Measurements from ENCODE around the gene PTPRD.

The PTPRD gene

GRCh38 chr9:9231946-9232345, 1380.9 kb downstream of the PTPRD start:
- H3K4me3 ChIP-seq (ENCODE audit: low read depth, low read length): no peak overlapping the region
- H3K27ac ChIP-seq (ENCODE audit: low read depth, low read length): no peak overlapping the region
- no peaks in the 10 kb centered on the region for H3K79me2 ChIP-seq (ENCODE audit: control insufficient read depth, insufficient read depth, low read length, unreplicated experiment)
- H3K4me1 ChIP-seq (ENCODE audit: control insufficient read depth, insufficient read depth, low read length, unreplicated experiment): no peaks in the 10 kb centered on the region
- no peak overlapping the region for H2AFZ ChIP-seq (ENCODE audit: low read length, unreplicated experiment)
- no peaks in the 10 kb centered on the region for H3K27me3 ChIP-seq (ENCODE audit: insufficient read depth, low read length)
- no peaks in the 10 kb centered on the region for H3K36me3 ChIP-seq (ENCODE audit: insufficient read depth, low read length)

- Histone ChIP-seq H3K27ac (ENCODE audit: low read depth, low read length) (no peak overlapping the region), H3K27me3 (ENCODE audit: insufficient read depth, low read length) (no peaks in the 10 kb centered on the region), H3K79me2 (ENCODE audit: control insufficient read depth, insufficient read depth, low read length, unreplicated experiment) (no peaks in the 10 kb centered on the region), H3K4me3 (ENCODE audit: low read depth, low read length) (no peak overlapping the region), H2AFZ (ENCODE audit: low read length, unreplicated experiment) (no peak overlapping the region), H3K36me3 (ENCODE audit: insufficient read depth, low read length) (no peaks in the 10 kb centered on the region), H3K4me1 (ENCODE audit: control insufficient read depth, insufficient read depth, low read length, unreplicated experiment) (no peaks in the 10 kb centered on the region)
These were observed 1383.5 kb downstream of the PTPRD start for GRCh38 chr9:9229269-9229668.

GRCh38 chr9:9223175-9223574, 1389.6 kb downstream of the PTPRD start:
- H3K36me3 ChIP-seq (ENCODE audit: insufficient read depth, low read length): no peaks in the 10 kb centered on the region
- H3K27me3 ChIP-seq (ENCODE audit: insufficient read depth, low read length): no peaks in the 10 kb centered on the region
- H3K4me3 ChIP-seq (ENCODE audit: low read depth, low read length): no peak overlapping the region
- H2AFZ ChIP-seq (ENCODE audit: low read length, unreplicated experiment): no peak overlapping the region
- no peak overlapping the region for H3K27ac ChIP-seq (ENCODE audit: low read depth, low read length)
- no peaks in the 10 kb centered on the region for H3K4me1 ChIP-seq (ENCODE audit: control insufficient read depth, insufficient read depth, low read length, unreplicated experiment)
- H3K79me2 ChIP-seq (ENCODE audit: control insufficient read depth, insufficient read depth, low read length, unreplicated experiment): no peaks in the 10 kb centered on the region

- Histone ChIP-seq H3K27me3 (ENCODE audit: insufficient read depth, low read length) (no peaks in the 10 kb centered on the region), H2AFZ (ENCODE audit: low read length, unreplicated experiment) (no peak overlapping the region), H3K36me3 (ENCODE audit: insufficient read depth, low read length) (no peaks in the 10 kb centered on the region), H3K4me1 (ENCODE audit: control insufficient read depth, insufficient read depth, low read length, unreplicated experiment) (no peaks in the 10 kb centered on the region), H3K27ac (ENCODE audit: low read depth, low read length) (no peak overlapping the region), H3K4me3 (ENCODE audit: low read depth, low read length) (no peak overlapping the region), H3K79me2 (ENCODE audit: control insufficient read depth, insufficient read depth, low read length, unreplicated experiment) (no peaks in the 10 kb centered on the region)
These were observed 1390.1 kb downstream of the PTPRD start for GRCh38 chr9:9222730-9223129.

- H3K27ac ChIP-seq (ENCODE audit: low read depth, low read length): no peak overlapping the region
- no peaks in the 10 kb centered on the region for H3K36me3 ChIP-seq (ENCODE audit: insufficient read depth, low read length)
- H3K4me1 ChIP-seq (ENCODE audit: control insufficient read depth, insufficient read depth, low read length, unreplicated experiment): no peaks in the 10 kb centered on the region
- H3K27me3 ChIP-seq (ENCODE audit: insufficient read depth, low read length): no peaks in the 10 kb centered on the region
- H3K79me2 ChIP-seq (ENCODE audit: control insufficient read depth, insufficient read depth, low read length, unreplicated experiment): no peaks in the 10 kb centered on the region
- H2AFZ ChIP-seq (ENCODE audit: low read length, unreplicated experiment): no peak overlapping the region
- H3K4me3 ChIP-seq (ENCODE audit: low read depth, low read length): no peak overlapping the region
These were observed 1395.9 kb downstream of the PTPRD start for GRCh38 chr9:9216934-9217333.

- no peaks in the 10 kb centered on the region for H3K27me3 ChIP-seq (ENCODE audit: insufficient read depth, low read length)
- H3K27ac ChIP-seq (ENCODE audit: low read depth, low read length): no peak overlapping the region
- H2AFZ ChIP-seq (ENCODE audit: low read length, unreplicated experiment): no peak overlapping the region
- no peaks in the 10 kb centered on the region for H3K79me2 ChIP-seq (ENCODE audit: control insufficient read depth, insufficient read depth, low read length, unreplicated experiment)
- no peaks in the 10 kb centered on the region for H3K36me3 ChIP-seq (ENCODE audit: insufficient read depth, low read length)
- H3K4me3 ChIP-seq (ENCODE audit: low read depth, low read length): no peak overlapping the region
- H3K4me1 ChIP-seq (ENCODE audit: control insufficient read depth, insufficient read depth, low read length, unreplicated experiment): no peaks in the 10 kb centered on the region
These were observed 1397.8 kb downstream of the PTPRD start for GRCh38 chr9:9215050-9215449.

GRCh38 chr9:9214066-9214465, 1398.7 kb downstream of the PTPRD start:
- H3K36me3 ChIP-seq (ENCODE audit: insufficient read depth, low read length): no peaks in the 10 kb centered on the region
- no peak overlapping the region for H3K27ac ChIP-seq (ENCODE audit: low read depth, low read length)
- no peak overlapping the region for H3K4me3 ChIP-seq (ENCODE audit: low read depth, low read length)
- H3K79me2 ChIP-seq (ENCODE audit: control insufficient read depth, insufficient read depth, low read length, unreplicated experiment): no peaks in the 10 kb centered on the region
- H3K27me3 ChIP-seq (ENCODE audit: insufficient read depth, low read length): no peaks in the 10 kb centered on the region
- H2AFZ ChIP-seq (ENCODE audit: low read length, unreplicated experiment): no peak overlapping the region
- no peaks in the 10 kb centered on the region for H3K4me1 ChIP-seq (ENCODE audit: control insufficient read depth, insufficient read depth, low read length, unreplicated experiment)

GRCh38 chr9:9212963-9213362, 1399.8 kb downstream of the PTPRD start:
- Histone ChIP-seq H3K27ac (ENCODE audit: low read depth, low read length) (no peak overlapping the region), H2AFZ (ENCODE audit: low read length, unreplicated experiment) (no peak overlapping the region), H3K4me3 (ENCODE audit: low read depth, low read length) (no peak overlapping the region), H3K79me2 (ENCODE audit: control insufficient read depth, insufficient read depth, low read length, unreplicated experiment) (no peaks in the 10 kb centered on the region), H3K4me1 (ENCODE audit: control insufficient read depth, insufficient read depth, low read length, unreplicated experiment) (no peaks in the 10 kb centered on the region), H3K36me3 (ENCODE audit: insufficient read depth, low read length) (no peaks in the 10 kb centered on the region), H3K27me3 (ENCODE audit: insufficient read depth, low read length) (no peaks in the 10 kb centered on the region)

- no peaks in the 10 kb centered on the region for H3K79me2 ChIP-seq (ENCODE audit: control insufficient read depth, insufficient read depth, low read length, unreplicated experiment)
- no peaks in the 10 kb centered on the region for H3K36me3 ChIP-seq (ENCODE audit: insufficient read depth, low read length)
- H3K4me1 ChIP-seq (ENCODE audit: control insufficient read depth, insufficient read depth, low read length, unreplicated experiment): no peaks in the 10 kb centered on the region
- H3K27me3 ChIP-seq (ENCODE audit: insufficient read depth, low read length): no peaks in the 10 kb centered on the region
- H2AFZ ChIP-seq (ENCODE audit: low read length, unreplicated experiment): no peak overlapping the region
- no peak overlapping the region for H3K4me3 ChIP-seq (ENCODE audit: low read depth, low read length)
- no peak overlapping the region for H3K27ac ChIP-seq (ENCODE audit: low read depth, low read length)
These were observed 1410.5 kb downstream of the PTPRD start for GRCh38 chr9:9202276-9202675.

GRCh38 chr9:9186086-9186485, 1426.7 kb downstream of the PTPRD start:
- Histone ChIP-seq H3K4me1 (ENCODE audit: control insufficient read depth, insufficient read depth, low read length, unreplicated experiment) (no peaks in the 10 kb centered on the region), H3K79me2 (ENCODE audit: control insufficient read depth, insufficient read depth, low read length, unreplicated experiment) (no peaks in the 10 kb centered on the region), H3K4me3 (ENCODE audit: low read depth, low read length) (no peak overlapping the region), H2AFZ (ENCODE audit: low read length, unreplicated experiment) (no peak overlapping the region), H3K27me3 (ENCODE audit: insufficient read depth, low read length) (no peaks in the 10 kb centered on the region), H3K27ac (ENCODE audit: low read depth, low read length) (no peak overlapping the region), H3K36me3 (ENCODE audit: insufficient read depth, low read length) (no peaks in the 10 kb centered on the region)

GRCh38 chr9:9182431-9182830, 1430.4 kb downstream of the PTPRD start:
- Histone ChIP-seq H3K27me3 (ENCODE audit: insufficient read depth, low read length) (no peaks in the 10 kb centered on the region), H3K4me3 (ENCODE audit: low read depth, low read length) (no peak overlapping the region), H3K27ac (ENCODE audit: low read depth, low read length) (no peak overlapping the region), H2AFZ (ENCODE audit: low read length, unreplicated experiment) (no peak overlapping the region), H3K36me3 (ENCODE audit: insufficient read depth, low read length) (no peaks in the 10 kb centered on the region), H3K79me2 (ENCODE audit: control insufficient read depth, insufficient read depth, low read length, unreplicated experiment) (no peaks in the 10 kb centered on the region), H3K4me1 (ENCODE audit: control insufficient read depth, insufficient read depth, low read length, unreplicated experiment) (no peaks in the 10 kb centered on the region)

GRCh38 chr9:9177081-9177480, 1435.7 kb downstream of the PTPRD start:
- no peak overlapping the region for H3K27ac ChIP-seq (ENCODE audit: low read depth, low read length)
- H3K79me2 ChIP-seq (ENCODE audit: control insufficient read depth, insufficient read depth, low read length, unreplicated experiment): no peaks in the 10 kb centered on the region
- H2AFZ ChIP-seq (ENCODE audit: low read length, unreplicated experiment): no peak overlapping the region
- H3K4me1 ChIP-seq (ENCODE audit: control insufficient read depth, insufficient read depth, low read length, unreplicated experiment): no peaks in the 10 kb centered on the region
- H3K4me3 ChIP-seq (ENCODE audit: low read depth, low read length): no peak overlapping the region
- no peaks in the 10 kb centered on the region for H3K36me3 ChIP-seq (ENCODE audit: insufficient read depth, low read length)
- no peaks in the 10 kb centered on the region for H3K27me3 ChIP-seq (ENCODE audit: insufficient read depth, low read length)
